Skeletal muscle satellite cell (primary cell): ENCODE measurements around the gene LSM7.

Source experiments
- H3K27me3 ChIP-seq: 2 replicates; pipeline ENCODE4 v1.7.0; 2013; ENCODE audit warnings: low read length; ENCODE audit not compliant: control insufficient read depth, insufficient read depth
- H3K36me3 ChIP-seq: 2 replicates; pipeline ENCODE4 v1.7.0; 2013; ENCODE audit warnings: mild to moderate bottlenecking, control low read depth, low read length; ENCODE audit not compliant: insufficient read depth
- H3K4me1 ChIP-seq: 2 replicates; pipeline ENCODE4 v1.7.0; 2013; ENCODE audit warnings: low read length; ENCODE audit not compliant: control insufficient read depth, insufficient read depth
- H3K4me2 ChIP-seq: 2 replicates; pipeline ENCODE4 v1.7.0; 2013; ENCODE audit warnings: mild to moderate bottlenecking, low read length
- H3K4me3 ChIP-seq: 2 replicates; pipeline ENCODE4 v1.7.0; 2013; ENCODE audit warnings: low read length
- H3K9ac ChIP-seq: 2 replicates; pipeline ENCODE4 v1.7.0; 2013; ENCODE audit warnings: mild to moderate bottlenecking, low read depth, low read length, moderate library complexity
- H3K9me3 ChIP-seq: replicated peaks from 2 replicates; pipeline ENCODE4 v1.7.0; 2013; ENCODE audit warnings: mild to moderate bottlenecking, control low read depth, low read length

LSM7 gene

DNA sequence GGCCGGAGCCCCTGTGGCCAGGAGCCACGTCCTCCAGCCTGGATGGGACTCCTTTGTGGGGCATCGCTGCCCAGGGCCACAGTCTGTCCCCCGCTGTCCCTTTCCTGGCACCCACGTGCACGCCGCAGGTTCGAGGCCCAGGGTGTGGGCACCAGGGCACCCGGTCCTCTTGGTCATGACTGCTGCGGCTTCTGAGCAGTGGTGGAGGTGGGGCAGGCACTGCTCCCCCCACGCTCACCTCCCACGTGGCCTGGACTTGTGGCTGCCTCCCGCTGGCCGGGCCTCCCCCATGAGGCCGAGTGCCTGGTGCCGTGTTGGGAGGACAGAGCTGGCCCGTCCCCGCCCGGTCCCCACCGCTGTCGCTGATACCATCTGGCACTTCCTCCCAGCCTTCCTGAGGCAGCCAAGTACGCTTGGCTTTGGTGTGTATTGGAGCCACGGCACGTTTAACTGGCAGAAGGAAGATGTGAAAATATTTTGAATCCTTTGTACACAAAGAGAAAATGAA is 12.9 kb upstream of the LSM7 start:
- Histone ChIP-seq H3K4me3 (no peak overlapping the region), H3K9me3 (no peaks in the 10 kb centered on the region), H3K4me2 (no peak overlapping the region), H3K4me1 (no peaks in the 10 kb centered on the region), H3K27me3 (no peaks in the 10 kb centered on the region), H3K36me3 (peaks cover 6% of the 10 kb centered on the region), H3K9ac (no peak overlapping the region)

DNA sequence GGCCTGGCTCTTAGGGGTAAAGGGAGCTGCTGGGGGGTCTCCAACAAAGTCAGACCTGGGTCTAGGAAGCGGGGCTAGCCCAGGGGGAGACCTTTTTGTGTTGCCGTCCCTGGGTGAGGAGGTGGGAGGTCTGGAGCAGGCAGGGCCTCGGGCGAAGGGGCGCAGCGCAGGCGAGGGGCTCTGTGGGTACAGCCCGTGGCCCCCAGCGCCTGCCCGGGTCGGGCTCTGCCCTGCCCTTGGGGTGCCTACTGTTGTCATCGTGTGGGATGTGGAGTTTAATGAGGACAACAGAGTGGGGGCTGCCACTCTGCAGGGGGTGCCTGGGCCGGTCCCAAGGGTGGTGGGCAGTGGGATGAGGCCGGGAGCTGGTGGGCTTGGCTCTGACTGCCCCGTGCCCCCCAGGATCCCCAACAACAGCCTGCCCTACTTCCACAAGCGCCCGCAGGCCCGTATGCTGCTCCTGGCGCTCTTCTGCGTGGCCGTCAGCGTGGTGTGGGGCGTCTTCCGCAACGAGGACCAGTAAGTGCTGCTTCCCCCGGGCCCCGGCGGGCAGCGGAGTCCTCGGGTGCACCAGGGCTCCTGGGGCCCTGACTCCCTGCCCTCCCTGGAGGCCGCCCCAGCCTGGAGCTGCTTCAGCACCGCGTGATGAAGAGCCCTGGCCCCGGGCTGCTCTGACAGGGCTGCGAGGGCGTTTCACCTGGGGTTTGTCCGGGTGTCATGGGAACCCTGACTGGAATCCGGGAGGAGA is 12.3 kb upstream of the LSM7 start:
- peaks cover 6% of the 10 kb centered on the region for H3K36me3 ChIP-seq
- H3K4me1 ChIP-seq = no peaks in the 10 kb centered on the region
- H3K9me3 ChIP-seq = no peaks in the 10 kb centered on the region
- no peak overlapping the region for H3K4me2 ChIP-seq
- H3K9ac ChIP-seq = no peak overlapping the region
- no peaks in the 10 kb centered on the region for H3K27me3 ChIP-seq
- H3K4me3 ChIP-seq = no peak overlapping the region

GRCh38 chr19:2339644-2340310 is 11.4 kb upstream of the LSM7 start:
- Histone ChIP-seq H3K4me3 (no peak overlapping the region), H3K4me1 (no peaks in the 10 kb centered on the region), H3K4me2 (no peak overlapping the region), H3K36me3 (peaks cover 6% of the 10 kb centered on the region), H3K9ac (no peak overlapping the region), H3K9me3 (no peaks in the 10 kb centered on the region), H3K27me3 (no peaks in the 10 kb centered on the region)

GRCh38 chr19:2338751-2339643 is 10.6 kb upstream of the LSM7 start:
- Histone ChIP-seq H3K4me1 (no peaks in the 10 kb centered on the region), H3K36me3 (peaks cover 8% of the 10 kb centered on the region), H3K4me2 (no peak overlapping the region), H3K4me3 (no peak overlapping the region), H3K27me3 (no peaks in the 10 kb centered on the region), H3K9ac (no peak overlapping the region), H3K9me3 (no peaks in the 10 kb centered on the region)

GRCh38 chr19:2338055-2338615 is 9.7 kb upstream of the LSM7 start:
- H3K4me1 ChIP-seq = no peaks in the 10 kb centered on the region
- H3K36me3 ChIP-seq = peaks cover 8% of the 10 kb centered on the region
- H3K9ac ChIP-seq = no peak overlapping the region

GRCh38 chr19:2337329-2337707 is 8.9 kb upstream of the LSM7 start:
- no peak overlapping the region for H3K4me3 ChIP-seq
- peak overlapping the region; percentile 14 for H3K4me2 ChIP-seq
- peaks cover 3% of the 10 kb centered on the region for H3K4me1 ChIP-seq
- H3K27me3 ChIP-seq = no peaks in the 10 kb centered on the region
- H3K36me3 ChIP-seq = peaks cover 8% of the 10 kb centered on the region
- no peaks in the 10 kb centered on the region for H3K9me3 ChIP-seq
- peak overlapping the region; percentile 16 for H3K9ac ChIP-seq

More at GRCh38 chr19:2338055-2338615, 9.7 kb upstream of the LSM7 start:
- Histone ChIP-seq H3K27me3 (no peaks in the 10 kb centered on the region), H3K4me2 (no peak overlapping the region), H3K9me3 (no peaks in the 10 kb centered on the region), H3K4me3 (no peak overlapping the region)

GRCh38 chr19:2336528-2337328 is 8.3 kb upstream of the LSM7 start:
- Histone ChIP-seq H3K4me3 (no peak overlapping the region), H3K27me3 (no peaks in the 10 kb centered on the region), H3K9me3 (no peaks in the 10 kb centered on the region), H3K9ac (no peak overlapping the region), H3K36me3 (peaks cover 8% of the 10 kb centered on the region), H3K4me2 (no peak overlapping the region), H3K4me1 (peaks cover 3% of the 10 kb centered on the region)

GRCh38 chr19:2335848-2336247 is 7.5 kb upstream of the LSM7 start:
- Histone ChIP-seq H3K27me3 (no peaks in the 10 kb centered on the region), H3K4me2 (no peak overlapping the region), H3K4me1 (peaks cover 4% of the 10 kb centered on the region), H3K9me3 (no peaks in the 10 kb centered on the region), H3K9ac (no peak overlapping the region), H3K4me3 (no peak overlapping the region), H3K36me3 (peaks cover 8% of the 10 kb centered on the region)

DNA sequence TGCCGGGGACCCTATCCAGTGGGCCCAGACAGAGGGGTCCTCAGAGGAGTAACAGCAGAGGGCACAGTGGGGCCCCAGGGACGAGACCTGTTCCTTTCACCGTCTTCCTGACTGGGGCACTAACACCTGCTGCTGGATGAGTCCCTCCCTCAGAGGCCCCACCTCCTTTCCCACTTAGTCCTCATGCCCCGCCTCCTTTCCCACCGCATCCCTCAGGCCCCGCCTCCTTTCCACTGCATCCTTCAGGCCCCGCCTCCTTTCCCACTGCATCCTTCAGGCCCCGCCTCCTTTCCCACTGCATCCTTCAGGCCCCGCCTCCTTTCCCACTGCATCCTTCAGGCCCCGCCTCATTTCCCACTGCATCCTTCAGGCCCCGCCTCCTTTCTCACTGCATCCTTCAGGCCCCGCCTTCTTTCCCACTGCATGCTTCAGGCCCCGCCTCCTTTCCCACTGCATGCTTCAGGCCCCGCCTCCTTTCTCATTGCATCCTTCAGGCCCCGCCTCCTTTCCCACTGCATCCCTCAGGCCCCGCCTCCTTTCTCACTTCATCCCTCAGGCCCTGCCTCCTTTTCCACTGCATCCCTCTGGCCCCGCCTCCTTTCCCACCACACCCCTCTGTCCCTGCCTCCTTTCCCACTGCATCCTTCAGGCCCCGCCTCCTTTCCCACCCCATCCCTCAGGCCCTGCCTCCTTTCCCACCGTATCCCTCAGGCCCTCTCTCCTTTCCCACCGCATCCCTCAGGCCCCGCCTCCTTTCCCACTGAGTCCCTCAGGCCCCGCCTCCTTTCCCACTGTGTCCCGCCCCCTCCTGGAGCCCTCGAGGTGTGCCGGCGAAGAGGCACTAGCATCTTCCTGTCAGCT is 6.8 kb upstream of the LSM7 start:
- no peak overlapping the region for H3K4me2 ChIP-seq
- no peak overlapping the region for H3K9ac ChIP-seq
- peaks cover 9% of the 10 kb centered on the region for H3K4me1 ChIP-seq
- H3K27me3 ChIP-seq = no peaks in the 10 kb centered on the region
- H3K36me3 ChIP-seq = peaks cover 8% of the 10 kb centered on the region
- H3K4me3 ChIP-seq = no peak overlapping the region
- H3K9me3 ChIP-seq = no peaks in the 10 kb centered on the region

DNA sequence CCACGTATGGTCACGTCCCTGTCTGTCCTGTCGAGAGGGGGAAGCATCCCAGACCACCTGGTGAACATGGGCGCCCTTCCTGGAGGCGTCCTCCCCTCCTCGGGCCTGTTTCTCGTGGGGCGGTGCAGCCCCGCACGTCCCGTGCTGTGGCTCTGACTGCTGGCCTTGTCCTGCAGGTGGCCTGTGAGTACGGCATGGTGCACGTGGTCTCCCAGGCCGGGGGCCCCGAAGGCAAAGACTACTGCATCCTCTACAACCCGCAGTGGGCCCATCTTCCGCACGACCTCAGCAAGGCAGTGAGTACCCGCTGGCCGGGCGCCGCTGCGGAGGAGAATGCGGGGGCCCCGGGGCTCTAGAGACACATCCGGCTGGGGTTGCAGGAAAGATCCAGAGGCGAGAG is 6.0 kb upstream of the LSM7 start:
- H3K4me3 ChIP-seq = no peak overlapping the region
- H3K36me3 ChIP-seq = peaks cover 4% of the 10 kb centered on the region
- no peaks in the 10 kb centered on the region for H3K27me3 ChIP-seq
- peaks cover 14% of the 10 kb centered on the region for H3K4me1 ChIP-seq
- H3K9ac ChIP-seq = no peak overlapping the region
- H3K9me3 ChIP-seq = no peaks in the 10 kb centered on the region
- H3K4me2 ChIP-seq = no peak overlapping the region
